ENCODE measurements around the gene PTK7.

GRCh38 chr6:43043310-43043709 lies 32.8 kb upstream of the PTK7 start:
- TF ChIP-seq, protein P1, sequence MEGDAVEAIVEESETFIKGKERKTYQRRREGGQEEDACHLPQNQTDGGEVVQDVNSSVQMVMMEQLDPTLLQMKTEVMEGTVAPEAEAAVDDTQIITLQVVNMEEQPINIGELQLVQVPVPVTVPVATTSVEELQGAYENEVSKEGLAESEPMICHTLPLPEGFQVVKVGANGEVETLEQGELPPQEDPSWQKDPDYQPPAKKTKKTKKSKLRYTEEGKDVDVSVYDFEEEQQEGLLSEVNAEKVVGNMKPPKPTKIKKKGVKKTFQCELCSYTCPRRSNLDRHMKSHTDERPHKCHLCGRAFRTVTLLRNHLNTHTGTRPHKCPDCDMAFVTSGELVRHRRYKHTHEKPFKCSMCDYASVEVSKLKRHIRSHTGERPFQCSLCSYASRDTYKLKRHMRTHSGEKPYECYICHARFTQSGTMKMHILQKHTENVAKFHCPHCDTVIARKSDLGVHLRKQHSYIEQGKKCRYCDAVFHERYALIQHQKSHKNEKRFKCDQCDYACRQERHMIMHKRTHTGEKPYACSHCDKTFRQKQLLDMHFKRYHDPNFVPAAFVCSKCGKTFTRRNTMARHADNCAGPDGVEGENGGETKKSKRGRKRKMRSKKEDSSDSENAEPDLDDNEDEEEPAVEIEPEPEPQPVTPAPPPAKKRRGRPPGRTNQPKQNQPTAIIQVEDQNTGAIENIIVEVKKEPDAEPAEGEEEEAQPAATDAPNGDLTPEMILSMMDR (IDR thresholded peaks at IDR 0.05), result no peak
- TF ChIP-seq POLR2A (IDR thresholded peaks at IDR 0.05), result no peak

Data from Peyer's patch (tissue), 4 donors.